CD4-positive, alpha-beta T cell treated with Interleukin-10 for 1 hour (primary cell): ENCODE measurements around the gene IL20.
A peak's percentile ranks its signal among the peaks of the same experiment; 100 is the strongest.
"Not testable (repeated sequence)": the region's sequence is repeated elsewhere in the genome, so short reads cannot be mapped to it uniquely, and the experiment has no call there.

ENCODE experiments used
- DNase-seq: peaks from one replicate; pipeline ENCODE4 v3.0.0-alpha.2; 2020

The IL20 gene

DNA sequence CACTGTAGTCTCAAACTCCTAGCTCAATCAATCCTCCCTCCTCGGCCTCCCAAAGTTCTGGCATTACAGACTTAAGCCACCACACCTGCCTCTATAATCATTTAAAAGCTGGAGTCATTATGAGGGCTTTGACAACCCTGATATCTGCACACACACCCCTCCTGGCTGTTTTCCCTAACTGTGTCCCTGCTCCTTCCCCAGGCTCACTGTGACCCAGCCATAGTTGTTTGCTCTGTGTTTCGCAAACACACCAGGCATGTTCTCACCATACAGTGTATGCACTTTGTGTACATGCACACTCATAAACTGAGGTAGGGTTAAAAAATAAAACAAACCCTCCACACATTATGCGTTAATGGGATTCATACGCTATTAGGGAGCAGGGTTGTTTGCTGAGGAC, 21.8 kb upstream of the IL20 start:
- DNase-seq, result no peak

DNA sequence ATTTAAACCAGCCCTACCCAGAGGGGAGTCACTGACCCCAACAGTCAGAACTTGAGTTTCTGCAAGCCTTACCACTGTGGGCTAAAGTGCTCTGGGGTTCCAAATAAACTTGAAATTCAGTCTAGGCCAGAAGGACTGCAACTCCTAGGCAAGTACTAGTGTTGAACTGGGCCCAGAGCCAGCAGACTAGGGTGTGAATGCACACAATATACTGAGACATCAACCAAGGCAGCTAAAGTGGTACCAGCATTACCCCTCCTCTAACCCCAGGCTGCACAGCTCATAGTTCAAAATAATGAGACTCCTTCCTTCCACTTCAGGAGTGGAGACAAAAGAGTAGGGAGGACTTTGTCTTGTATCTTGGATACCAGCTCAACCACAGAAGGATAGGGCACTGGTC, 18.9 kb upstream of the IL20 start:
- DNase-seq, result no peak

DNA sequence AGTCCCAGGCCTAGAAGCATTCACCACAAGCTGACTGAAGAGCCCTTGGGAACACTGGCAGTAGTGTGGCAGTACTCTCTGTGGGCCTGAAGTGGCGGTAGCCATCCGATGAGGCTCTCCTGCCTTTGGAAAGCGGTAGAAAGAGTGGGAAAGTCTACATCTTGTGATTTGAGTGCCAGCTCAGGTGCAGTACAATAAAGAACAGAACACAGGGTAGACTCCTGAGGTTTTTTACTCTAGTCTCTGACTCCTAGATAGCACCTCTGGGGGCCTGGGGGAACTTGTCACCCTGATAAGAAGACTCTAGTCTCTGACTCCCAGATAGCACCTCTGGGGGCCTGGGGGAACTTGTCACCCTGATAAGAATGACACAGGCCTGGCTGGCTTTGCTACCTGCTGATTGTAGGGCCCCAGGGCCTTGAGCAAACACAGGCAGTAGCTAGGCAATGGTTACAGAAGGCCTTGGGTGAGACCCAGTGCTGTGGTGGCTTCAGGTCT, 18.0 kb upstream of the IL20 start:
- DNase-seq, result no peak

DNA sequence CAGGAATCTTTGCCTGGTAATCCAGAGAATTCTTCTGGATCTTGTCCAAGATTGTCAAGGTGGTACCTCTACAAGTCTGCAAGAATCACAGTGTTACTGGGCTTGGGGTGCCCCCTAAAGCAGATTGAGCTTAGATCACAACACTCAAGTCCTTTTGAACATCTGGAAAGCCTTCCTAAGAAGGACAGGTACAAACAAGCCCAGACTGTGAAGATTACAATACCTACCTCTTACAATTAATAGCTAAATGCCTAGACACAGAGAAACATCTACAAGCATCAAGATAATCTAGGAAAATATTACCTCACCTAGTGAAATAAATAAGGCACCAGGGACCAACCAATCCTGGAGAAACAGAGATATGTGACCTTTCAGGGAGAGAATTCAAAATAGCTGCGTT, 17.5 kb upstream of the IL20 start:
- no peak for DNase-seq

DNA sequence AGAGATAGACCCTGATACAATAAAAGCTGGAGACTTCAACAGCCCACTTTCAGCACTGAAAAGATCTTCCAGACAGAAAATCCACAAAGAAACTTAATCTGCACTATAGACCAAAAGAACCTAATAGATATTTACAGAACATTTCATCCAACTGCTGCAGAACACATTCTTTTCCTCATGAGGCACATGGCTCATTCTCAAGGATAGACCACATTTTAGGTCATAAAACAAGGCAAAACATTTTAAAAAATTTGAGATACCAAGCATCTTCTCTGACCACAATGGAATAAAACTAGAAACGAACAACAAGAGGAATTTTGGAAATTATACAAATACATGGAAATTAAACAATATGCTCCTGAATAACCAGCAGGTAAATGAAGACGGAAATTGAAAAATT, 15.0 kb upstream of the IL20 start:
- no peak for DNase-seq

DNA sequence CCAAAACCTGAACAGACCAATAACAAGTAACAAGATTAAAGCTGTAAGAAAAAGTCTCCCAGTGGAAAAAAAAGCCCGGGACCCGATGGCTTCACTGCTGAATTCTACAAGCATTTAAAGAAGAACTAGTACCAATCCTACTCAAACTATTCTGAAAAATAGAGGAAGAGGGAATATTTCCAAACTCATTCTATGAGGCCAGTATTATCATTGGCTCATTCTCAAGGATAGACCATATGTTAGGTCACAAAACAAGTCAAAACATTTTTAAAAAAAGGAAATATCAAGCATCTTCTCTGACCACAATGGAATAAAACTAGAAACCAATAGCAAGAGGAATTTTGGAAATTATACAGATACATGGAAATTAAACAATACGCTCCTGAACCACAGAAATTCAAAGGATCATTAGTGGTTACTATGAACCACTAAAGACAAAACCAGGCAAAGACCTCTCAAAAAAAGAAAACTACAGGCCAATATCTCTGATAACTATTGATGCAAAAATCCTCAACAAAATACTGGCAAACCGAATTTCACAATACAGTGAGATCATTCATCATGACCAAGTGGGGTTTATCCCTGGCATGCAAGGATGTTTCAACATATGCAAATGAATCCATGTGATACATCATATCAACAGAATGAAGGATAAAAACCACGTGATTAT, 13.9 kb upstream of the IL20 start:
- DNase-seq, result no peak

DNA sequence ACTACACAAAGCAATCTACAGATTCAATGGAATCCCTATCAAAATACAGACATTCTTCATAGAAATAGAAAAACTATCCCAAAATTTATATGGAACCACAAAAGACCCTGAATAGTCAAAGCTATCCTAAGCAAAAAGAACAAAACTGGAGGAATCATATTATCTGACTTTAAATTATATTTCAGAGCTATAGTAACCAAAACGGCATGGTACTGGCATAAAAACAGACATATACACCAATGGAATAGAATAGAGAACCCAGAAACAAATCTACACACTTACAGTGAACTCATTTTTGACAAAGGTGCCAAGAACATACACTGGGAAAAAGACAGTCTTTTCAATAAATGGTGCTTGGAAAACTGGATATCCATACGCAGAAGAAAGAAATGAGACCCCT, 12.8 kb upstream of the IL20 start:
- not testable (repeated sequence) for DNase-seq

DNA sequence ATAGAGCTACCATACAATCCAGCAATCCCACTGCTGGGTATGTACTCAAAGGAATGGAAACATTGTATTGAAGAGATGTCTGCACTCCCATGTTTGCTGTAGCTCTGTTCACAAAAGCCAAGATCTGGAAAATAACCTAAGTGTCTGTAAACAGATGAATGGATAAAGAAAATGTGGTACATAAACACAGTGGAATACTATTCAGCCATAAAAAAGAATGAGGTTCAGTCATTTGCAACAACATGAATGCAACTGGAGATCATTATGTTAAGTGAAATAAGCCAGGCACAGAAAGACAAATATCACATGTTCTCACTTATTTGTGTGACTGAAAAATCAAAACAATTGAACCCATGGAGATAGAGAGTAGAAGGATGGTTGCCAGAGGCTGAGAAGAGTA, 11.7 kb upstream of the IL20 start:
- not testable (repeated sequence) for DNase-seq

DNA sequence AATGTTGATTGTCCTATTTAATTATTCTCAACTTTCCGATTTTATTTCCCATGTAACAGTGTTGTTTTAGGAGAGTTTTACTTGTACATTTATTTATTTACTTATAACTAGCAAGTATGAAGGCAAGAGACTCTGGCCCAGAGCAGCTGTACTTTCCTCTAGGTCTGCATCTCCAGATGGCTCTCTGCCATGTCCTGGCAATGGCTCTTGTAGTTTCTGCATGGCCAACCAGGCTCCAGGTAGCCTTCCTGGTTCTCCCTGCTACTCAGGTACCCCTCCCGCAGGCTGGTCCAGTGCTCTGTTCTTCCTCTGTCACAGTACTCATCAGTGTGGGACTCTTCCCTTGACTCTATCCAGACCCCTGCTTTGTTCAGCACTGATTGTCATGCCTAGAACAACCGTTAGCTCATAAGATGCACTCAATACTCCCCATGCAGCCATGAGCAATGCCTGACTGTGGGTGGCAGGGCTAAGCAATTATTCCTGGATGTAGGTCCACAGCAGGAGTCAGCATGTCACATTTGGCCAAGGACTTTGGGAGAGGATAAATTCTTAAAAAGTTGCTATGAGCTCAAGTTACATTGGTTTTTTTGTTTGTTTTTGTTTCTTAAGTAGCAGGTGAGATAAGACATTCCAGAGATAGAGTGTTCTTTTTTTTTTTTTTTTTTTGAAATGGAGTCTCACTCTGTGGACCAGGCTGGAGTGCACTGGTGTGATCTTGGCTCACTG, 10.9 kb upstream of the IL20 start:
- DNase-seq, result no peak

DNA sequence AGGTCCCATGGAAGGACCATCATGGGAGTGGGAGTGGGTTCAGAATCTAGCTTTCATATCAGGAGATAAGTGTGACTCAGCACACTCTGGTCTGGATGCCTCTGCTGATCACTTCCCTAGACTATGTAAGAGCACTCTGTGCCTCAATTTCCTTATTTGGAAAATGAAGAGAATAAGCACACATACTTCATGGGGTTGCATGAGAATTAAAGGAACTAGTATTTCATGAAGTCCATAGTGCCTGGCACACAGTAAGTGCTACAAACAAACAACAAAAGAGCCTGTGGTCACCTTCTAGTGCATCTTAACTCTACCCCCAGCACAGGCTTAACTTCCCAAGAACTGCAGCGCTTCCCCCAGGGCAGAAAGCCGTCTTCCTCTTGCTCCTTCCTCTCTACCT, 9.6 kb upstream of the IL20 start:
- DNase-seq, result no peak

DNA sequence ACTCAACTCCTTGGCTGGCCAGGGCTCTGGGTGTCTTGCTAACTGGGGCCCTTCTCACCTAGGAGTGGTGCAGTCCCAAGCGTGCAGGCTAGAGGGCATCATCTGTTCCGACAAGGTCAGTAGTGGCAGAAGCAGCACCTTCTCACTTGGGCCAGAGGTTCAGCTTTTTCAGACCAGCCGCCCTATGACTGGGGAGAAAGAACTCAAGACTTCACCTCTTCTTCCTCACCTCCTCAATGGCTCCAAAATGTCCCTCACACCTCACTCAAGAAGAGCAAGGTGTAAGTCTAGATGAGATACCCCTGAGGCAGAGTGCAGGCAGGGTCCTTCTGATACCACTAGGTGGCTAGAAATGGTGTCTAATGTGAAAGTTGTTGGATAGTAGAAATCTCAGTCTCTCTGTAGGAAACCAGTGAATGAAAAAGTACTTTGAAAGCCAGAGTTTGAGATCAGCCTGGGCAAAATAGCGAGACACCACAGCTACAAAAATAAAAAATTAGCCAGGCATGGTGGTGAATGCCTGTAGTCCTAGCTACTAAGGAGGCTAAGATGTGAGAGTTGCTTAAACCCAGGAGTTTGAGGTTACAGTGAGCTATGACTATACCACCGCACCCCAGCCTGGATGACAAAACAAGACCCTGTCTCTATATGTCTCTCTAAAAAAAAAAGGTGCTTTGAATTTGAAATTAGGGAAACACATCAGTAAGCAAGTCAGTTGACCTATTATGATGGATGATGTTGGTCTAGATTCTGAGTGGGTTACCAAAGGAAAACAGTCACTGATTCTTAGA, 8.6 kb upstream of the IL20 start:
- peak; percentile 32 for DNase-seq

DNA sequence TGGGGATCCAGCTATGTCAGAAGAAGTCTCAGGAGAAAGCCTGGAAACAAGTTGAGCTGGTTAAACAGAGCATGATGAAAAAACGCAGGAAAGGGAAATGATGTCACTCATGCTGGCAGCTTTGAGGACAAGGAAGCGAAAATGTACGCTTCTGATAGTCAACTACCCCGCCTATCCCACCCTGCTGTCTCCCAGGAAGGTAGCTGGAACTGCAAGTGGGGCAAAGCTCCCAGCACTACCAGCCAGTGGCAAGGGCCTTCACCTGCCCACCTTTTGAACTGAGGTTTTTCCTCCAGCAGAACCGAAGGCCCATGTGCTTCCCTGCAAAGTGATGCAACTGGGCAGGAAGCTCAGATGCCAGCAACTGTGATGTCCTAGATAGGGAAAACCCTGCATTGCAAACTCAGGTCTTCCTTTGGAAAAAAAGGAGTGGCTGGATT, 6.3 kb upstream of the IL20 start:
- DNase-seq, result peak; percentile 22

DNA sequence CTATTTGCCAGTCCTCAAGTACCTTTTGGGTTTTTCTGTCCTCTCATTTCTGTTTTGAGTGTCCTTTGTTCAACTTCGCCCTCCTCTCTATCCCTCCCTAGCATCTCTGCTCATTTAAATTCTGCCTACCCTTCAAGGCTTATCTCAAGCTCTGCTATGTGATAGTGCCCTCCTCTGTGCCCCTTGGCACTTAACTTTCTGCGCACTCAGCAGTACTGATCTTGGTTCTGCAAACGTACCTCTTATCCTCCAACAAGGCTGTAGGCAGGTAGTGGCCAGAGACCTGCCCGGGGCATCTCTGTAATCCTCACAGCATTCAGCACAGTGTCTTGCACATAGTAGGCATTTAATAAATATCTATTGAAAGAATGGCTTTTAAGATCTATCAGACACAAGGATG, 5.3 kb upstream of the IL20 start:
- no peak for DNase-seq

DNA sequence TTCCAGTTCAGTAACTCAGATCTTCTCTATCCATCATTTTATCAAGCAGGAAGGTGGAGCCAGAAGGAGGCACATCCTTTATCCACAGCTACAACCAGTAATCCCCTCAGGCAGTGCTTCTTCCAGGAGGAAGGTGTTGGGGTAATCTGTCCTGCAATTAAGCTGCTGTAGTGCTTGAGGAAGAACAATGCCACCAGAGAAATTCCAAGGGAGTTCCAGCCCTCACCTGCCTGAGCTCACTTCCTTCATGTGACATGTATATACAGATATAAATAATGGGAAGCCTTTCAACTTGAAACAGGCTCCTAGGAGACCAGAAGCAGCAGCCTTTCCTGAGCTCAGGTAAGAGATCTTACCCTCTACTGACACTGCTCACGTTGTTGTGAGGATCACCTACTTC, 2.2 kb upstream of the IL20 start:
- DNase-seq, result no peak

DNA sequence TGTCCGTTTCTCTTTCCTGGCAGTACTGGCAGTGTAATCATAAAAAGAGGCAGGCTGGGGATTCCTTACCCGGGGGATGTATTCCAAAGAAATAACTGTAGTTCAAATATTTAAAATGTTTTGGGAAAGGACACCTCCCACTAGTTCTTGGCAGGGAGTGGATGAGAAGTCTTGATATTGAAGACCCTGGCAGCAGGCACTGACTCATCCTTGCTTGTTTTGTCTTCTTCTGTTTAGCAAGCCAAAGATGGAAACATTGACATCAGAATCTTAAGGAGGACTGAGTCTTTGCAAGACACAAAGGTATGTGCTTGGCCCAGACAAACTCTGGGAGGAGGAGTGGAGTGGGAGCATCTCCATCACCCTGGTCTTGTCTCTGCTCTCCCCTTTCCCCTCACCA, 639 bp downstream of the IL20 start:
- no peak for DNase-seq

DNA sequence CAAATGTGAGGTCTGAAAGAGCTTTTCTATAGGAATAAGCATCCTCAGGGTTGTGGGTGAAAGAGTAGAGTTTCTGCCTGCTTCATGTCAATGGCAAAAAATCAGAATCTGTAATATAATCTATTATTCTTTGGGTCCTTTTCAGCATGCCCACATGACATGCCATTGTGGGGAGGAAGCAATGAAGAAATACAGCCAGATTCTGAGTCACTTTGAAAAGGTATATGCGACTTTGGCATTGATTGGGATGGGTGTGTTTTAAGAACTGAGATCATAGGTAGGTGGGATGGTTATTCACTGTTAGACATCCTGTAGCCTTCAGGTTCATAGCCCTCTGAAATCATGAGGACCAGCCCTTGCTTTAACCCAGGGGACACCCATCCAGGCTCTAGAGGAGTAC, 1.8 kb downstream of the IL20 start:
- no peak for DNase-seq

DNA sequence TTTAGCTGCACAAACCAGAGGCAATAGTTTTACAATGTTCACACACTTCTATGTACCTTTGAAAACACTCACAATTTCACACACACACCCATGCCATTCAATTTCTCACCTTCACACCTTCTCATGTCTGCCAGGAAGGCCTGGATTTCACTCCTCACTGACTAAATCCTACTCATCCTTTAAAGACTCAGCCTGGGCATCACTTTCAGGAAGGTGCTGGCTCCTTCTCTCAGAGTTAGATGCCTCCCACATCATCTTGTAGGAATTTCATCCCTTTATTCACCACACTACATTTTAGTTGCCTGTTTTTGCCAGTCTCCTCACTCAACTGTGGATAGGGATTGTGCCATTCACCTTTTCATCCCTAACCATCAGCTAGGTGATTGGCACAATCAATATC, 2.3 kb downstream of the IL20 start:
- DNase-seq, result no peak

DNA sequence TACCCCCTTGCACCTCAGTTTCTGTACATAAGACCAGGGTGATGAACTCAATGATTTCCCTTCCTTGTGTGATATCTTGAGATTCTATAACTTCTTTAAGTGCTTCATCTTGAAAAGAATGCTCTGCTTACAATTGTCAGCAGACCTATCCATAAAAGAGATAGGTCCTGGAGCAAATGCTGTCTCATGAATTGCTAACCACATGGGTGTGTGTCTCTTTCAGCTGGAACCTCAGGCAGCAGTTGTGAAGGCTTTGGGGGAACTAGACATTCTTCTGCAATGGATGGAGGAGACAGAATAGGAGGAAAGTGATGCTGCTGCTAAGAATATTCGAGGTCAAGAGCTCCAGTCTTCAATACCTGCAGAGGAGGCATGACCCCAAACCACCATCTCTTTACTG, 2.8 kb downstream of the IL20 start:
- no peak for DNase-seq

DNA sequence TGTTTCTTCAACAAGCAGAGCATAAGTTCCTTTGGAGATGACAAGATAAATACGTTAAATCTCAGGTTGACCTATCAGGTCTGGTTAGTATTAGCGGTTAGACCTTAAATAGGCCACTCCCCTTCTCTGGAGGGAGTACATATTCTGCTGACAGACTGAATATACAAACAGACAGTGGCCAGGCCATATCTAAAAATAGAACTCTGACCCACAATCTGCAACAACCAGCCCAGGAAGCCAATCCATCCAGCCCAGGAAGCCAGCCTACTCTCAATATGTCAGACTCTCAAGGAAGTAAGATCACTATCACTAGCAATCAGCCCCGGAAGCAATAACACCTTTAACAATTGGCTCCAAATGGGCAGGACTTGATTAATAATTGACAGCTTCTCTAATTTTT, 6.7 kb downstream of the IL20 start:
- DNase-seq, result no peak

DNA sequence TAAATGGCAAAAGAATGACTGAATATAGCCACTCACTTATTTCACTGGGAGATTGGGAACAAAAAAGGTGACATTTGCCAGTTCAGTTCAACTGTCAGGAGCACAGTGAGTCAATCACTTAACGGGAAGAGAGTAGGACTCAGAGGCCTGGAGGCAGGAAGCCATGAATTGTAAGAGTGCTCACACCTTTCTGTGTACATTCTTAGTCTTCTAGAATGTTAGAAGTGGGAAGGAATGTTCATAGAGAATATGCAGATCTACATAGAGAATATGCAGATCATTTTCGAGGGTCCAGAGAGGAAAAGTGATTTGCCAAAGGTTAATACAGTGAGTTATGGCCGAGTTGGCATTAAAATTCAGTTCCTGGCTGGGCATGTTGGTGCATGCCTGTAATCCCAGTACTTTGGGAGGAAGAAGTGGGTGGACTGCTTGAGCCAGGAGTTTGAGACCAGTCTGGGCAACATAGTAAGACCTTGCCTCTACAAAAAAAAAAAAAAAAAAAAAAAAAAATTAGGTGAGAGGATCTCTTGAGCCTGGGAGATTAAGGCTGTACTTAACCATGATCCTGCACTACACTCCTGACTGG, 8.3 kb downstream of the IL20 start:
- no peak for DNase-seq

DNA sequence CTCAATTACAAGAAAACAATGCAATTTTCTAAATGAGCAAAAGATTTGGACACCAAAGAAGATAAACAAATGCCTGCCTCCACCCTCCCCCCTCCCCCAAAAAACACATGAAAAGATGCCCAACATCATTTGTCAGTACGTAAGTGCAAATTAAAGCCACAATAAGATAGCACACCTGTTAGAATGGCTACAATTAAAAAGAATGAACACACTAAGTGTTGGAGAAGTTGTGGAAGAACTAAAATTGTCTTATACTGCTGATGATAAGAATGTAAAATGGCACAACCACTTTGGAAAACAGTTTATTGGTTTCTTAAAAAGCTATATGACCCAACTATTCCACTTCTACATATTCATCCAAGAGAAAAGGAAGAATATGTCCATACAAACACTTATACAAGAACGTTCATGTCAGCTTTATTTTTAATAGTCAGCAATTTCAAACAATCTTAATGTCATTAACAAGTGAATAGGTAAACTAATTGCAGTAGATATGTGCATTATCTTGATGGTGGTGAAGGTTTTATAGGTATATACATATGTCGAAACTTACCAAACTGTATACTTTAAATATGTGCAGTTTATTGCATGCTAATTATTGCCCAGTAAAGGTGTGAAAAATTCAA, 10.4 kb downstream of the IL20 start:
- no peak for DNase-seq

DNA sequence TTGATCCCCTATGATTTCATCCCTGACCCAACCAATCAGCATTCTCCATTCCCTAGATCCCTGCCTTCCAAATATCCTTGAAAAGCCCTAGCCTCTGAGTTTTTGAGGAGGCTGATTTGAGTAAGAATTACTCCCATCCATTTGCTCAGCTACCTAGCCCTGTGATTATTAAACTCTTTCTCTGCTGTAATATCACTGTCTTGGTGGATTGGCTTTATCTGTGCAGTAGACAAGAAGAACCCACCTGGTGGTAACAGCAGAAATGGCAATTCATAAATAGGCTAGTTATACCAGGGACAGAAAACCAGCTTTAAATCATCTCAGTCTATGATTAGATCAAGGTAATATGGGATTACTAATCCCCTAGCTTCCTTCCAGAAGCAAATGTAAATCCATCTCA, 13.0 kb downstream of the IL20 start:
- no peak for DNase-seq

DNA sequence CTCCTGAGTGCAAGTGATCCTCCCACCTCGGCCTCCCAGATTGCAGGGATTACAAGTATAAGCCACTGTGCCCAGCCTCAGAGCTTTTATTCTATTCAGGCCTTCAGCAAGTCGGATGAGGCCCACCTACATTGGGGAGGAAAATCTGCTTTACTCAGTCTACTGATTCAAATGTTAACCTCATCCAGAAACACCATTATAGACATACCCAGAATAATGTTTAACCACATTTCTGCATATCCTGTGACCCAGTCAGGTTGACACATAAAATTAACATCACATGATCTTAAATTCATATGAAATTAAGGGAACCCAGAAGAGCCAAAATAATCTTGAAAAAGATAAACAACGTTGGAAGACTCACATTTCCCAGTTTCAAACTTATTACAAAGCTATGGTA, 14.9 kb downstream of the IL20 start:
- DNase-seq, result no peak
